GF-D8 (cell line): ENCODE data around the gene RARB.

ENCODE experiments used
- DNase-seq: peaks from one replicate; lab custom pipeline; 2025; lab: John Stamatoyannopoulos, UW

Gene RARB

GRCh38 chr3:25427942-25428788 is at the start of gene RARB:
TSS of gene RARB (plus strand) at chr3:25428263. CDS start at chr3:25428732, 469 bp downstream.
- no peak for DNase-seq

GRCh38 chr3:25378786-25379311 is 49.2 kb upstream of the RARB start:
- DNase-seq, result no peak

- no peak for DNase-seq
Measured at GRCh38 chr3:25380222-25380739, 47.8 kb upstream of the RARB start.

GRCh38 chr3:25381083-25381482 is 47.0 kb upstream of the RARB start:
- no peak for DNase-seq

- DNase-seq, result no peak
Measured at GRCh38 chr3:25384471-25384870, 43.6 kb upstream of the RARB start.

GRCh38 chr3:25385807-25386460 is 42.1 kb upstream of the RARB start:
- DNase-seq, result no peak

GRCh38 chr3:25386686-25387255 is 41.3 kb upstream of the RARB start:
- DNase-seq, result no peak

- DNase-seq, result no peak
Measured at GRCh38 chr3:25390605-25391004, 37.5 kb upstream of the RARB start.

GRCh38 chr3:25396251-25396650 is 31.8 kb upstream of the RARB start:
- DNase-seq, result no peak

GRCh38 chr3:25396686-25397085 is 31.4 kb upstream of the RARB start:
- DNase-seq, result no peak

- no peak for DNase-seq
Measured at GRCh38 chr3:25397150-25397549, 30.9 kb upstream of the RARB start.

GRCh38 chr3:25400587-25400986 is 27.5 kb upstream of the RARB start:
- DNase-seq, result no peak

- DNase-seq, result no peak
Measured at GRCh38 chr3:25403968-25404367, 24.1 kb upstream of the RARB start.

- DNase-seq, result no peak
Measured at GRCh38 chr3:25404569-25404968, 23.5 kb upstream of the RARB start.

- DNase-seq, result no peak
Measured at GRCh38 chr3:25405335-25405734, 22.7 kb upstream of the RARB start.

GRCh38 chr3:25410703-25411102 is 17.4 kb upstream of the RARB start:
- no peak for DNase-seq

- DNase-seq, result no peak
Measured at GRCh38 chr3:25412269-25412668, 15.8 kb upstream of the RARB start.

- DNase-seq, result no peak
Measured at GRCh38 chr3:25416176-25416575, 11.9 kb upstream of the RARB start.

GRCh38 chr3:25418596-25418995 is 9.5 kb upstream of the RARB start:
- no peak for DNase-seq

- DNase-seq, result no peak
Measured at GRCh38 chr3:25419251-25419650, 8.8 kb upstream of the RARB start.

GRCh38 chr3:25420147-25420546 is 7.9 kb upstream of the RARB start:
- DNase-seq, result no peak

GRCh38 chr3:25420885-25421284 is 7.2 kb upstream of the RARB start:
- no peak for DNase-seq

- DNase-seq, result no peak
Measured at GRCh38 chr3:25421747-25422146, 6.3 kb upstream of the RARB start.
